Measurements from ENCODE around the gene RAG2. TPM values are rescaled to one million over a fixed set of nuclear protein-coding genes. Genes with fewer than 3 reads are reported as not detected.

RAG2 gene
- total RNA-seq (2014; rRNA removed): not detected in 2 replicates
- polyA plus RNA-seq (2012): not detected

DNA sequence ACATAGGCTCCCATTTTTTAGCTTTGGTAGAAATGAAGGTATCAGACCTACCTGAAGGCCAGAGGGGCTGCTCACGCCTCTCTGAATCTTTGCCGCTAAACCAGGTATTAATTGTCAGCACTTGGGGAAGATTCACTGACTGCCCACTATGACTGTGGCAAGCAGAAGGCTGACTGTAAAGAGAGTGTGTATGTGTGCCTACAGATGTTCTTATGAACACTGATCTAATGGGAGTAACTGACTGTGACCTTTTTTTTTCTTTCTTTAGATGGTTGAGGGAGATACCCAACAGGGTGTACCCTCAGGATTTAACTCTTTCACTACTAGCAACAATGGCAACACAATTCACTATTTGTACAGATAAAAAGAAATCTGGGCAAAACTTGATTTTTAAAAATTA is at the start of gene RAG2:
RAG2 (minus strand) TSS at position 186 of the 400 bp plus-strand sequence. CDS start 4,068 bp downstream, outside the sequence.
- DNase-seq (ENCODE audit: low read depth): no peak

DNA sequence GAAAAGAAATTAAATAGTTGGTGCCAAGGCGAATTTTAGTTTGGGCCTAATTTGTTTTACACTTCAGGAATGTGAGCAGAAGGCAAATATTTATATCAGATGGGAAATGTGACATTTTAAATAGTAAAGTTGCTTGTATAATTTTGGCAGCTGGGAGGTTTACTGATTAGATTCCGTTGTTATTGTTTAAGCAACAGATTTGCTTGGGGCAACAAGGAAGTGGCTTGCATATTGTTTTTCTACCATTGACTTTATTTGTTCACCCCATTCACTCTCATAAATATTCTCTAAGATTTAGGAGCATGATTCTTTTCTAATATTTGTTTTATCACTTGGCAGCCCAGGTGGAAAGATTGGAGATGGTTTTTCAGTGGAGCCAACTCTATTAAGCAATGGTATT is 40.5 kb upstream of the RAG2 start:
- DNase-seq (ENCODE audit: low read depth): no peak

DNA sequence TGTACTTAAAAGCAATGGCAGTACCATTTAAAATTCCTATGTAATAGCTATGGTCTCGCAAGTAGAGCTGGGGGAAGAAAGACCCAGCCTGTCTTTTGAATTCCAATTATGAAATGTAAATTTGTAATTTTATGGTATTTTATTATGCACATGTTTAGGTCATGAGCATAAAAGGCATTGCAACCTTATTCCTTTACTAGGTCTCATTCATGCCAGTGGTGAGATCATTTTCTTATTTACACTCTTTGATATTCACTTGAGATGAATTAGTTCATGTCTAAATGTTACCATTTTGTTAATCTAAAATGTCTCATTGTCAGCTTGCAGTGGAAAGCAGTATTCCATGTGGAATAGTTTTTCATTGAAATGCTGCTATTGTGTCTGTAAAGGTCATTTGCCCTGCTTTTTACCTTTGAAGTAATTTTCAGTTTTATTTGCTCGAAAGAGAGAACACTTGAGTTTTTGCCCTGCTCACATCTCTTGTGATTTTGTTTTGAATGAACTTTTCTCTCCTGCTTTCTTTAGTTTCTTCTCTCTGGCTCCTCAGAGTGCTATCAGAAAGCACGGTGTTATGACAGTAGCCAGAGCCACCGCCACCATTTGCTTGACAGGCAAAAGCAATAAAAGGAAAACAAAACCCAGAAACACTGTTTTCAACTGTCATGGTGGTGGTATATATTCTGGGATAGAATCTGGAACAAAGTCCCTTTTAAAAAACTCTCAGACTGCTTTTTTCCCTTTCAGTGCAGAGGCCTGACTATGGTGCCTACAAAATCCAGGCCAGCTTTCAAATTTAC is 37.2 kb upstream of the RAG2 start:
- DNase-seq (ENCODE audit: low read depth): no peak

DNA sequence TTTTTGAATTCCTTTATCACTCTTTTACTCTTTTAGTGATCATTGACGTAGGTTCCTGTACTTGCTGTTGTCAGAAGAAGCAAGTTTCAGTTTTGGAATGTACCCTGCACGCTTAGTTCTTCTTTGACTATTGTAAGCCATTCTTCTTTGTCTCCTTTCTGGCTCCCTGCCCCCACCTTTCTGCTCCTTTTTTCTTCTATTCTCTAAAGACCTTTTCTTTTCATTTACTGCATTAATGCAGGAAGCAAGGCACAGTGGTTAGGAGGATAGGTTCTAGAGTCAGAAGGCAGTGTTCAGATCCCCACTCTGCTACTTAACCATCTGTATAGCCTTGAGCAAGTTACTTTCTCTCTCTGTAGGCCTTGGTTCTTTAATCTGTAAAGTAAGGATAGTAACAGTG is 33.7 kb upstream of the RAG2 start:
- DNase-seq (ENCODE audit: low read depth): no peak

DNA sequence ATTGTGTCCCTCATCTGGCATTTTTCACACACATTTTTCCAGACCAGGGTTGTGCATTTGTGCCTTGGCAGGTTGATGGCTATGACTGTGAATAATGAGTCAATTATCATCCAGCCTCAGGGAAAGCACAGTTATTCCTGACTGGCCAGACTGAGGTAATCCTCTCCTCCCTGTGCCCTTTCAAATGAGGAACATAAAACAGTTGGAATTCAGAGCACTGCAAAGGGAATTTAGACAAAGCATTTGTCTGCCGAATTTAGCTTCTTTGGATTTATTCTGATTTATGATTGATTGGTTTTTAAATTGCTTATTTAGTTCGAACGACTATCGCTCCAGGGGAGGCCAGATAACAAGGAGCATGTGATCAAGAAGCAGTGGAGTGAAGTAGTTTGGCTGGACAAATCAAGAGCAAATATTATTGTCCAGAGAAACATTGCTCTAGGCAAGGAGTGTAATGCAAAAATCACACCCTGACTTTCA is 30.8 kb upstream of the RAG2 start:
- DNase-seq (ENCODE audit: low read depth): no peak

DNA sequence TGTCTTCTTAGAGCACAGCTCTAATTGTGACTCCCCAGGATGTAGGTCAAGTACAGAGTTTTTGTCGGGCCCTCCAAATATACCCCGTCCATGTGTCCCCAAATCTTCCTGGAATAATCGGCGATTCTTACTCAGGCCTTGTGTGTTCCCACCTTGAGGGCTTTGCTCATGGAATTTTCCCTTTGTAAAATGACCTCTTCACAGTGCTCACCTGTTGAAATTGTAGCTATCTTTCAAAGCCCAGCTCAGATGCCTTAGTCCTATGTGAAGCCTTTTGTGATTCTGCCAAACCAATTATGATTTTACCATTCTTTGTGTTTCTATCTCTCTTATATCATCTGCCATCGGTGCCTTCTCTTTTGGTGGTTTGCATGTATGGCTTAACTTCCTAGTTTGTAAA is 30.1 kb upstream of the RAG2 start:
- no peak for DNase-seq (ENCODE audit: low read depth)

DNA sequence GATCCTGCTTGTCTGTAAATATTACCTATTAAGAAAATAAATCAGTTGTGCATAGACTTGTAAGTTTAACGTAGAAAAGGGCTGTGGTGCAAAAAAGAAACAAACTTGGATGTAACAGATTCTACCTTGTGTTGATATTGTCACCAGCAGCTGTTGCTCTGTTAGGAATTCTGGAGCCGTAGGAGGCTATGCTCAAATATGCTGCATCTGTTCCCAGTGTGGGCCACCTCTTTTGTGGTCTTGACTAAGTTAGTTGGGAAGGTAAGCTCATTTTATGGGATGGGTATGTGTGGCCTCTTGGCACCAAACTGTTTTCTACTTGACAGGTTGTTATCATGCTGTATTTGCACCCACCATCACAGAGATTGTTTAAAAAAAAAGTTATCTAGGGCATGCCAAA is 29.4 kb upstream of the RAG2 start:
- DNase-seq (ENCODE audit: low read depth): peak; percentile 60

DNA sequence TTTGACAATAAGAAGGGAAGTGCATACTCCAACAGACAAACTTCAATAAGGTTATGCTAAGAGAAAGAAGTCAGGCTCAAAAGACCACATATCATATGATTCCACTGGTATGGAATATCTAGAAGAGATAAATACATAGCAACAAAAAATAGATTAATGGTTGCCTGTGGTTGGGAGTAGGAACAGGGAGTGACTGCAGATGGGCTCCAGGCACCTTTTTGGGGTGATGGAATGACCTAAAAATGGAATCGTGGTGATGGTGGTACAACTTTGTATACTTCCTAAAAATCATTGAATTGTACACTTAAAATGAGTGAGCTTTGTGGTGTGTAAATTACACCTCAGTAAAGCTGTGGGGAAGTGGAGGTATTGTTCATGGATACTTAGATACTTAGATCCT is 29.0 kb upstream of the RAG2 start:
- no peak for DNase-seq (ENCODE audit: low read depth)

DNA sequence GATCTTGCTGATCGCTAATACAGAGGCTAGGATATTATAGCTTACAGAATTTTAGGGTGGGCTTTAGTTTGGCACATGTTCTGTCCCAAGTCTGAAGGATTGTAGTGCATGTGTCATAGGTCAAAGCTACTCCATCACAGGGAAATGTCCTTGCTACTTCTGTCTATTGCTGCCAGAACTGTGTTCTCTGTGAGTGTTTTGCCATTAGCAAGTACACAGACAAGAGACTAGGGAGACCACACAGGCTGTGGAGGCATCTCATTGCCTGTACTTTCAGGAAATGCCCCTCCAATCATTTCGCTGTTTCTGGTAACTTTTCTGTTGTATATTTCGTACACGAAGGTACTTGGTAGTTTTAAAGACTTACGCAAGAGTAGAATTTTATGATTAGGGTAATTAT is 25.5 kb upstream of the RAG2 start:
- DNase-seq (ENCODE audit: low read depth): no peak

DNA sequence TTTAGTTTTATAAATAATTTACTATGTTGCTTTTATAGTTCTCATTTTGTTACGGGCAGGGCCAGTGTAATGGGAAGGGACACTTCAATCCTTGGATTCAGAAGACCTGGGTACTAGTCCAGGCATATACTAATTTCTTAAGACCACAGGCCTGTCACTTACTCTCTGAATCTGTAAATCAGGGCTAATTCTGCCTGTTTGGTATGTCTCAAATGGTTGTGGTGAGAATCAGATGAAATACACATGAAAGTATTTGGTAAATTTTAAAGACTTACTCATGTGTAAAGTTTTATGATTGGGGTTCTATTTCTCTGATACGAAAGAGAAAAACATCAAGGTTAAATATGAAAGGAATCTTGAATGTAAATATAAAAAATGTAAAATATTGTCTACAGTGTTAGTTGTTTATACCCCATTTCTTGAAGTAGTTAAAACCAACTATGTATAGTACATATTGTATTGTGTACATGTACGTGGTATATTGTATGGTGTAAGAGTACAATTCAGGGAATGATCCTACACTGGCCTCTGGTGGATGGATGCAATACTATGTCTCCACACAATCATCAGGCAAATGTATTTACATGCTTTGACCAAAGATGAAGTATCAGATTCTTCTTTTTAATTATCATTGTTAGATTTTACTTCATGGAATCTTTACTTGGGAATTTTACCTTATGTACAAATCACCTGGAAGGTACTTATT is 24.5 kb upstream of the RAG2 start:
- peak; percentile 28 for DNase-seq (ENCODE audit: low read depth)

DNA sequence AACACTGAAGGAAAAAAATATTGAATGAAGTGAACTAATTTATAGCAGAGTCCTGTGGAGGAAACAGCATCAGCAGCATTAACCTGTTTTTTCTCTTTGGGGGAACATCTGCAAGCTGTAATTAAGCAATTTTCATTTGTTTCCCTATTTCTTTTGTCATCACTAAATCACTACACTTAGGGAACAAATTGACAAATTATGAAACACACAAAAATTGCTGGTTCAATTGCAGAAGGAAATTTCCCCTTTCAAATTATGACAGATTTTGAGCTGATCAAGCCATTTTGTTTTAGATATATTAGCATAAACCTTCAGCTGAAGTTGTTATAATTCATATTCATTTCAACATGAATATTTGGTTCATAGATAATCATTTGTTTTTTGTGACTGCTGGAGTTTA is 22.2 kb upstream of the RAG2 start:
- no peak for DNase-seq (ENCODE audit: low read depth)

DNA sequence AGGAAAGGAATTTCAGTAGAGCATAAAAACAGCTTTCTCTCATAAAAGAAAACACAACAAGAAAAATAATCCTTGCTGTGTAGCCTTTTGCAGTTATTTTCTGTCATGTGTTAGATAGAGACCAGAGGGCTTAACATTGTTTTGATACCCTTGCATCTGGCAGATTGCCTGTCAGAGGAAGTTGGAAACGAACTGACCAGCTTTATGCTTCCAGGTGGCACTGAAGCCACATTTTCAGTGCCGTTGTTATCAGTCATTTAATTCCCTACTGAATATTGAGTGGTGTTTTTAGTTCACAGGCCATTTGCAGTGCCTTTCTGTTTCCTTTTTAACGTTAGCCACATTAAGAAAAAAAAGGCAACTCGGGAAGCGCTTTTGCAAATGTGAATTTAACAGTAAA is 21.5 kb upstream of the RAG2 start:
- DNase-seq (ENCODE audit: low read depth): peak; percentile 40

DNA sequence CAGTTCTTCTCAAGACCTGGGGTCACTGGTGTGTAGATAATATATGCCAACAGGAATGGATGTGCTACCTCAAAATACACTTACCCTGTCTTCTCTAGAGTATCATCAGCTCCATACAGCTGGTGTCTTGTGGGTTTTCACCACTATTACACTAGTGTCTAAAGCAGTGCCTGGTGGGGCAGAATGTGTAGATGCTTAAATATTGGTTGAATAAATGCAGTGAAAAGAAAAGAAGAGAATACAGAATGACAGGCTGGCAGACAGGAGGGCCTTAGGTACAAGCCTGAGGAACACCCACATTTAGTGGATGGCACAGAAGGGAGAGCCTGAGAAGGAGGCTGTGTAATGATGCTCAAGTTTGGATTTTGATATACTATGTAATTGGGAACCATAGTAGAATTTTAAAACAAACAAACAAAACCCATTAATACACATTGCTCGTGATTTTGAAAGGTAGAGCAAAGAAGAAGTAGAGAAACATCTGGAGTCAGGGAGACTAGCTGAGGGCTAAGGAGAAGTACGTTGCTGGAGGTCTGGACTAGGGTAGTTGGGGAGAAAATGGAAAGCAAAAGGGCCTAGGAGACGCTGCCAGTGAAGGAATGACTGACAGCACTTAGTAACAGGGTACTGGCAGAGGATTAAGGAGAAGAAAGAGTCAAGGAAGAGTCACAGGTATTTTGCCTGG is 20.5 kb upstream of the RAG2 start:
- no peak for DNase-seq (ENCODE audit: low read depth)

DNA sequence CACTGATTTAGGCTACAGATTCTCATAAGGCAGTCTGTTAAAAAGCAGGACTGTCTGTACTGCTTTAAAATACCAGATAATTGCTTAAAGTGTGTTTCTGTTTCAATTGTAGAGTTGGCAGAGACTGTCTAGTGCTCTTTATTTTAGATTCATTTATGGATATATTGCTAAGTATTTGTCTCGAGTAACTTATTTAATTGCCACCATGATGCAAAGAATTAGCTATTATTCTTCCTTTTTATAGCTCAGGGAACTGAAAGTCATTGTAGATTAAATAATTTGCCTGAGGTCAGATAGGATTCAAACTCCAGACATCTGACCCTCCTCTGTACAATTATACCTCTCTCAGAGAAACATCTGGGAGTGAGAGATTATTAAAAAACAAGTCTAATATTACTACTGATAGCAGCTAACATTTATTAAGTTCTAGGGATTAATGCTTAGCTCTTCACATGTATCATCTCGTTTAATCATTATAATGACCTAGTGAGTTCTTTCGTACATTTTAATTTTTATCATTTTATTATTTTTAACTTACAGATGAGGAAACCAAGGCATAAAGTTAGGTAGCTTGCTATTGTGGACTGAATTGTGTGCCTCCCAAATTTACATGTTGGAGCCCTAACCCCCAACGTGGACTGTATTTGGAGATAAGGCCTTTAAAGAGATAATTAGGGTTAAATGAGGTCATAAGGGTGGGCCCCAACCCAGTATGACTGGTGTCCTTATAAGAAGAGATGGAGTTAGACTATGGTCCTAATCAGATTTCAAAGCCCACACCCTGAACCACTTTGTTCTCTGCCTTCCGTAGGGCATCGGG is 19.7 kb upstream of the RAG2 start:
- no peak for DNase-seq (ENCODE audit: low read depth)

DNA sequence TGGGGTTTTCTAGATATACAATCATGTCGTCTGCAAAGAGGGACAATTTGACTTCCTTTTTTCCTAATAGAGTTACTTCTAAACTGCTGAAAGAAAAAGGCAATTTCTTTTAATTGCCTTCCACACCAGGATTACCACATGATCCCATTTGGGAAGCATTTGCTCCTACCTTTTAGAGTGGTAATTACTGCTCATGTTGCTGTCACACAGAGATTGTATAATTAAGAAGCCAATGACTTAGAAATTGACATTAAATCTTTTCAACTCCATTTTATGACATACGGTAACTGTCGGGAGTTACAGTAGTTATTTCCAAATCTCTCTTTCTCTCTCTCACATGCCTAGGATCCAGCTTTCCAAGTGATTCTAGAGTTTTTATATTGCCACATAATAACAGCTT is 17.8 kb upstream of the RAG2 start:
- DNase-seq (ENCODE audit: low read depth): no peak

DNA sequence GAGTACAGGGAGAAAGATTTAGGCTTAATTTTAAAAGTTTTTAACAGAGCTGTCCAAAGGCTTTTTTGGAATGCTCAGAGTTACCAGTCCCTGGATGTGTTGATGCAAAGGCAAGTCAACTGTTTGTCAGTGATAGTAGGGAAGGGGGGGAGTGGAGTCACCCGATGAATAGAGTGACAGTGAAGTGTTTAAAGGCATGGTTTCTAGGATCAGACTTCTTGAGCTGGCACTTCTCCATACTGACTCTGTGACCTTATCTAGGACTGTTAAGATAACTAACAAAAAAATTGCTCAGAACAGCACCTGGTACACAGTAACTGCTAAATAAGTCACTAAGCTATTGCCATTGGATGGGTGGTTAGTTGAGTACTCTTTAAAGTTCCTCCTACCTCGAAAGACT is 11.3 kb upstream of the RAG2 start:
- DNase-seq (ENCODE audit: low read depth): no peak

DNA sequence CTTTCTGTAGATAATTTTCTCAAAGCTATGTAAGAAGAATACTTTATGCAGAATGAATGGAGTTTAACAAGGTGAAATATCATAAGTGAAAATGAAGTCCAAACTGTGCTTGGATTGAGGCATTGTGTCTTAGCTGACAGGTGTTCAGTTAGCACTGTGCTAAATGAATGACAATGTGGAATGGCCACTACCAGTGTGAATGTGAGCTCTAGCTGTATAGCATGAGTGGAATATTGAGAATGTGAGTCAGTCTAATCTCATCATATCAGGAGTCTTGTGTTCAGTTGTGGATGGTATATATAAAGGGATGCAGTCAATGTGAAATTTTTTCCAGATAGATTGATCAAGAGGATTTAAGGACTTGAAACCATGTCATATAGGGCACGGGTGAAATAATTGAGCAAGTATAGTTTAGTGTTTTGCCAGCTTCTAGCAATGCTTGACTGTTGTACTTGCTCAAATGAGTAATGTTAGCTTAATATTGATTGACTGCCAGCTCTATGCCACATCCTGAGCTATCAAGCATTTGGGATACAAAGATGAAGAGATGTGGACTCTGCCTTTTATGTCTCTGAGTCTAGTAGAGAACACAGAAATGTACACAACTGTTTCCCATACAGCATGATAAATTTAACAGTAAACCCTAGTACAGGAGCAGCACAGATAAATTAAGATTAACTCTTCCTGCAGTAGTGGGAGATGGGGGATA is 10.6 kb upstream of the RAG2 start:
- no peak for DNase-seq (ENCODE audit: low read depth)

DNA sequence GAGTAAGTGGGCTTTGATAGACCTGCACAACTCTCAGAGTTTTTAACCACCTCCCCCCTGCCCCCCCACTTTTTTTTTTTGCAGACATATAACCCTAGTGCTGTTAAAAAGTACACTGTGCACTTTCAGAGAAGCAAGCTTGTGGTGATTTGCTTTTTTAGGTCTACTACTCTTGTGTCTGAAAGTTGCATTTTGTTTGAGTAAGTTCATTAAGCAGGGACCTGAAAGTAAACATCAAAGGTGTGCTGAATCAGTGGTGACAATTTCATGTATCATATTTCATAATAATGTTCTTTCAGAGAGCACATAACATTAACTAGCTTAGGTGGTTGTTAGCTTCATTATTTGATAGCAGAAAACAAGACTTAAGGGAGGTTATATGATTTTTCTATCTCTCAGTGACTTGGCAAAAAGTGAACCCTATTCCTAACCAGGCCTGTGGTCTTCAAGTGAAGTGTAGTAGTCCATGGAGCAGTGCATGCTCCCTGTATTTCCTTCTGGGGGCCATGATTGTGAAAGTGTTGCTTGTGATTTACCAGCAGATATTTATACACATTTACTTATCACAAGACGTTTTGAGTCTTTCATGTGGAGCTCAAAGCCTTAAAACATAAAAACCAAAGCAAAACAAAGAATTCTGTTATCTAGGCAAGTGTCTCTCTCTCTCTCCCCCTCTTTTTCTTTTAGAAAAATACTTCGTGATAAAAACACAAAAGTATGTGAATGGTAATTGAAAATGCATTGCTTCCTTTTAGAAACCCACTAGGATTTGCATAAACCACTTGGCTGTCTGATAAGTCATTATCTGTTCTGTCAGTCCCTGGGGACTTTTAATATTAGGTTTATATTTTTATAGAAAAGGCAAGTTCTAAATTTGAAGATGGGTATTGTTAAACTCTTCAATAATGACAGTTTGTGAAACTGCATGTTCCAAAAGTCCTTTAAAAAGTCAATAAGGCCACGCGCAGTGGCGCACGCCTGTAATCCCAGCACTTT is 7.5 kb upstream of the RAG2 start:
- no peak for DNase-seq (ENCODE audit: low read depth)

DNA sequence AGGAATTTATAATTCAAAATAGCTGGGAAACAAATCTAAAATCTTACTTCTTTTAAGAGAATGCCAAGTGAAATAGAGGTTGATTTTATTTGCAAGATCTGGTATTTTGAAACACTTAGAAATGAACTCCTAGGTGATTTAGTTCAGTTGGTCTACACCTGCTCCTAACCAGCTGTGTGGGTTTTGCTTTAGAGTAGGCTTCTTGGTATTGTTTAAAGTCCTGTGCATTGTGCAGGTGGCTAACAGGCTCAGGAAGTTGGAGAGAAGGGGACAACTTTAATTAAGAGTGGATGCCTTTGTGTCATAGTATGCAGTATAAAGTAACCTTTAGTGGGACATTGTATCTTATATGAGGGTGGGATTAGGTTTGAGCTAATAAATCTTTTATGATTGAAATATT is 4.1 kb upstream of the RAG2 start:
- DNase-seq (ENCODE audit: low read depth): no peak

DNA sequence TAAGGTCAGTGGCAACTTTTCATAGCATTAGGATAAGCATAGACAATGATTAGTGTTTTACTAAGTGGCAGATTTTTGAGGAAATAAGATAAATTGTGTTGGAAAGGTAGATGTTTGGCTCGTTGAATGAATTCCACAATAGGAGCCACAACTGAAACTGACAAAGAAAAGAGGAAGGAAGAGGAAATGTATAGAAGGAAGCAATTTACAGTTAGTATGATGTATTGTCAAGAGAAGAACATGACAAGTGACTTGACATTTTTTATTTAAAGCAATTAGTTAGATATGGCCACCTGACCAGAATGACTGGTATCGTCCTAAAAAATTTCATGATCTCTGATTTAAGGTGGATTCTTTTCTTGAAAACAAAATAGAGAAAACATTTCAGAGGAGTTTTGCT is 3.1 kb upstream of the RAG2 start:
- no peak for DNase-seq (ENCODE audit: low read depth)

All from LHCN-M2 (cell line).